Endothelial cell of umbilical vein (primary cell): ENCODE measurements around the gene ZNF831. TPM values are rescaled to one million over a fixed set of nuclear protein-coding genes. Genes with fewer than 3 reads are reported as not detected.

Experiments
- BruUV-seq: library from RNA; stranded (reverse); fragments of 400-500 nt; replicated peaks from 2 replicates; lab custom pipeline; 2021; lab: Mats Ljungman, UMichigan
- CTCF ChIA-PET: fragments of 300-600, 350-600 bp; sonication (Branson Sonifier 250); formaldehyde crosslinking; loops from one replicate; lab custom pipeline; 2021; ENCODE audit warnings: antibody characterized with exemption, inconsistent platforms; lab: Charles Lee
- POLR2A ChIA-PET: fragments of 300-600, 350-600 bp; sonication (Branson Sonifier 250); formaldehyde crosslinking; loops from one replicate; lab custom pipeline; 2021; ENCODE audit warnings: antibody characterized with exemption, inconsistent platforms; lab: Charles Lee
- DNase-seq: peaks from one replicate; pipeline ENCODE4 v3.0.0-alpha.2; 2011; ENCODE audit warnings: low read depth, low spot score
- FAIRE-seq: peaks from 2 replicates; lab custom pipeline; 2011; peaks lifted over from hg19 to GRCh38; lab: Jason Lieb, UNC
- H2AFZ ChIP-seq: 2 replicates; pipeline ENCODE4 v1.6.0; 2012; ENCODE audit warnings: low read depth, low read length, control low read depth, inconsistent platforms
- H3K27ac ChIP-seq: 2 replicates; pipeline ENCODE4 v1.5.1; 2011; ENCODE audit warnings: low read depth, mild to moderate bottlenecking, control low read depth, low read length, moderate library complexity; ENCODE audit not compliant: insufficient read depth
- H3K27me3 ChIP-seq, 2 experiments: 2 replicates each; pipeline versions ENCODE4 v1.6.0 to v1.6.1; 2011; ENCODE audit warnings: low read length in 2 of 2, mixed read lengths in 1 of 2; ENCODE audit not compliant: control insufficient read depth in 2 of 2, insufficient read depth in 2 of 2
- H3K36me3 ChIP-seq, 2 experiments: 2 replicates in 1 of 2; 3 replicates in 1 of 2; pipeline ENCODE4 v1.5.1; 2011; ENCODE audit warnings: low read length in 2 of 2, mild to moderate bottlenecking in 1 of 2, moderate library complexity in 1 of 2; ENCODE audit not compliant: control insufficient read depth in 2 of 2, insufficient read depth in 2 of 2; ENCODE audit errors: extremely low read depth in 1 of 2
- H3K4me1 ChIP-seq: 3 replicates; pipeline ENCODE4 v1.5.1; 2011; ENCODE audit warnings: mild to moderate bottlenecking, low read length; ENCODE audit not compliant: control insufficient read depth, insufficient read depth; ENCODE audit errors: extremely low read depth
- H3K4me2 ChIP-seq: 2 replicates; pipeline ENCODE4 v1.6.1; 2011; ENCODE audit warnings: low read length, control low read depth, mixed read lengths; ENCODE audit not compliant: insufficient read depth
- H3K4me3 ChIP-seq, 3 experiments: fragments of 200-600 bp in 1 of 3; sonication (generic), shearing (Covaris generic) in 1 of 3; replicated peaks in 1 of 3; 2 replicates each; pipeline ENCODE4 v1.5.1; 2011 to 2016; ENCODE audit warnings: control low read depth in 3 of 3, low read length in 3 of 3, mild to moderate bottlenecking in 2 of 3, inconsistent platforms in 1 of 3, low read depth in 1 of 3, moderate library complexity in 1 of 3; ENCODE audit not compliant: insufficient read depth in 1 of 3
- H3K79me2 ChIP-seq: 2 replicates; pipeline ENCODE4 v1.6.0; 2012; ENCODE audit warnings: low read length, inconsistent platforms; ENCODE audit not compliant: control insufficient read depth, insufficient read depth
- H3K9ac ChIP-seq: replicated peaks from 2 replicates; pipeline ENCODE3; 2011; ENCODE audit warnings: low read length, control low read depth; ENCODE audit not compliant: insufficient read depth; ENCODE audit errors: extremely low read depth
- H3K9me1 ChIP-seq: replicated peaks from 3 replicates; pipeline ENCODE4 v1.6.0; 2011; ENCODE audit warnings: mild to moderate bottlenecking, low read length; ENCODE audit not compliant: control insufficient read depth, insufficient read depth; ENCODE audit errors: extremely low read depth
- H3K9me3 ChIP-seq: replicated peaks from 2 replicates; pipeline ENCODE4 v1.5.1; 2012; ENCODE audit warnings: low read length, inconsistent platforms; ENCODE audit not compliant: control insufficient read depth, insufficient read depth
- H4K20me1 ChIP-seq: replicated peaks from 2 replicates; pipeline ENCODE3; 2011; ENCODE audit warnings: mild to moderate bottlenecking, low read length; ENCODE audit not compliant: control insufficient read depth, insufficient read depth; ENCODE audit errors: extremely low read depth
- MYC ChIP-seq: IDR thresholded peaks from one replicate; pipeline ENCODE4 v1.6.1; 2011; ENCODE audit warnings: mild to moderate bottlenecking, low read depth, low read length
- dilution Hi-C: fragments of 300-500 bp; cut with MboI; formaldehyde crosslinking; loops from one replicate; pipeline ENCODE4 v1.15.0; 2019; ENCODE audit warnings: low sequenced_read_pairs; ENCODE audit not compliant: extremely low pct_ligation_motif_present
- intact Hi-C: fragments of 100-400 bp; cut with micrococcal nuclease; formaldehyde crosslinking; loops from one replicate; pipeline ENCODE4 v1.10.0; 2022
- polyA plus RNA-seq, 4 experiments: library from polyadenylated mRNA; depleted of rRNA in 3 of 4; stranded (reverse) in 3 of 4; unstranded in 1 of 4; fragments of >200 nt; gene quantifications; 2 replicates each; pipeline versions ENCODE4 v1.2.1 to v1.2.3, GENCODE V29; 2011 to 2012; ENCODE audit warnings: missing spikeins in 1 of 4
- total RNA-seq: library from RNA; stranded (reverse); gene quantifications from 2 replicates; pipeline ENCODE4 v1.2.3, GENCODE V29; 2021
- TF ChIP-seq, protein P1 (sequence below): IDR thresholded peaks from 2 replicates; pipeline ENCODE4 v1.6.1; 2011; ENCODE audit not compliant: insufficient read depth, insufficient read length

Gene ZNF831
- total and polyA plus RNA-seq, 2 donors (not counting 3 experiments of a cell fraction or from before 2014, with no cell fraction given) = not detected

DNA sequence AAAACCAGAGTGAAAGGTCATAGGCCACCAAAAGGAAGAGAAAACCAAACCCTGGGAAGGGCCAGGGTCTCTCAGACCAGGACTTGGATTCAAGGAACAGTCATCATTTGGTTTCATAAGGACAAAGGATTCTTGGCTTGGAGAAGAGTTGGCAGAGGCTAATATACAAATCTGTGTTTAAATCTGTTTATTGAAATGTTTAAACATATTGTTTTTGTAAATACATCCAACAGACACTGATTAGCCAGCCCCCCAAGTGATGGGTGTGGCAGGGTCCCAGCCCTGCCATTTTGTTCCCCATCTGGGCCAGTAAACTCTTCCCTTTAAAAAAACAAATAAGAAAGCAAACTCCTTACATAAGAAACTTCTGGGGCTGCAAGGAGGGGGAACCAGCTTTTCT, 6.1 kb upstream of the ZNF831 start:
- H4K20me1 ChIP-seq = no peaks in the 10 kb centered on the region
- intact Hi-C loops (no loop called here), dilution Hi-C loops (no loop called here)
- H3K79me2 ChIP-seq = no peaks in the 10 kb centered on the region
- H2AFZ ChIP-seq = no peak overlapping the region
- H3K9me1 ChIP-seq = no peaks in the 10 kb centered on the region
- no peaks in the 10 kb centered on the region for H3K4me1 ChIP-seq
- H3K27me3 ChIP-seq = no peaks in the 10 kb centered on the region
- H3K36me3 ChIP-seq = no peaks in the 10 kb centered on the region
- H3K9me3 ChIP-seq = no peaks in the 10 kb centered on the region
- no peak overlapping the region for H3K27ac ChIP-seq
- ChIA-PET POLR2A (no interaction called here), CTCF (no interaction called here)
- DNase-seq (no peak), FAIRE-seq (no peak)
- no peak for TF ChIP-seq MYC
- no peak overlapping the region for H3K4me2 ChIP-seq
- H3K9ac ChIP-seq = no peak overlapping the region
- no TSS peak for BruUV-seq
- no peak overlapping the region for H3K4me3 ChIP-seq

GRCh38 chr20:59157961-59158541, 5.6 kb upstream of the ZNF831 start:
- Histone ChIP-seq H3K79me2 (no peaks in the 10 kb centered on the region), H2AFZ (no peak overlapping the region), H3K4me1 (no peaks in the 10 kb centered on the region), H3K9ac (no peak overlapping the region), H4K20me1 (no peaks in the 10 kb centered on the region), H3K4me2 (no peak overlapping the region), H3K36me3 (no peaks in the 10 kb centered on the region), H3K9me1 (no peaks in the 10 kb centered on the region), H3K4me3 (no peak overlapping the region), H3K9me3 (no peaks in the 10 kb centered on the region), H3K27me3 (no peaks in the 10 kb centered on the region), H3K27ac (no peak overlapping the region)
- DNase-seq = no peak
- intact Hi-C loops (no loop called here), dilution Hi-C loops (no loop called here)
- no peak for FAIRE-seq
- BruUV-seq = no TSS peak
- CTCF ChIA-PET = no interaction called here
- POLR2A ChIA-PET = no interaction called here
- TF ChIP-seq, protein P1, sequence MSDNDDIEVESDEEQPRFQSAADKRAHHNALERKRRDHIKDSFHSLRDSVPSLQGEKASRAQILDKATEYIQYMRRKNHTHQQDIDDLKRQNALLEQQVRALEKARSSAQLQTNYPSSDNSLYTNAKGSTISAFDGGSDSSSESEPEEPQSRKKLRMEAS = no peak
